ENCODE measurements around the gene CHMP3. TPM values are rescaled to one million over a fixed set of nuclear protein-coding genes. Genes with fewer than 3 reads are reported as not detected.

CHMP3 gene
- total RNA-seq, 2 donors from 2014 or later: 20.5 to 29.3 TPM

DNA sequence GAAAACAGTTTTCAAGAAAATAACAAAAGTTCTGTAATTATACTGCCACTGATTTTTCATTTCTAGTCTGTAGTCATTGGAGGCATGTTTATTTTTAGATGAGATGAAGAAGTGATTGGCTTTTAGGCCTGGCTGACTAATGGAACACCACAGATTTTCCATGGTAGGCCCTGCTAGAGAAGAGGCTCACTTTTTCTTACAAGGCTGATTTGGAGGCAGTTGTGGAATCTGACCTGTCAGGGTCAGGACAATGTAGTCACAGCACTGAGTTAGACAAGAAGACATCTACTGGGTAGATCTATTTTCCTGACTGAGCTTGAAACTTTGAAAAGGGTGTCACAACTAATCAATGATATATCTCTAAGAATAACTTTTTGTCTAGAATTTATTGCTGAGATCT lies 78.1 kb downstream of the CHMP3 start:
- Mint-ChIP-seq H3K4me1 (peaks cover 2% of the 10 kb centered on the region), H3K27ac (no peak overlapping the region), H3K4me3 (no peak overlapping the region), H3K9me3 (no peaks in the 10 kb centered on the region), H3K27me3 (ENCODE audit: insufficient read depth) (no peaks in the 10 kb centered on the region), H3K36me3 (ENCODE audit: low read depth) (peaks cover 82% of the 10 kb centered on the region)
- TF ChIP-seq, protein P1, sequence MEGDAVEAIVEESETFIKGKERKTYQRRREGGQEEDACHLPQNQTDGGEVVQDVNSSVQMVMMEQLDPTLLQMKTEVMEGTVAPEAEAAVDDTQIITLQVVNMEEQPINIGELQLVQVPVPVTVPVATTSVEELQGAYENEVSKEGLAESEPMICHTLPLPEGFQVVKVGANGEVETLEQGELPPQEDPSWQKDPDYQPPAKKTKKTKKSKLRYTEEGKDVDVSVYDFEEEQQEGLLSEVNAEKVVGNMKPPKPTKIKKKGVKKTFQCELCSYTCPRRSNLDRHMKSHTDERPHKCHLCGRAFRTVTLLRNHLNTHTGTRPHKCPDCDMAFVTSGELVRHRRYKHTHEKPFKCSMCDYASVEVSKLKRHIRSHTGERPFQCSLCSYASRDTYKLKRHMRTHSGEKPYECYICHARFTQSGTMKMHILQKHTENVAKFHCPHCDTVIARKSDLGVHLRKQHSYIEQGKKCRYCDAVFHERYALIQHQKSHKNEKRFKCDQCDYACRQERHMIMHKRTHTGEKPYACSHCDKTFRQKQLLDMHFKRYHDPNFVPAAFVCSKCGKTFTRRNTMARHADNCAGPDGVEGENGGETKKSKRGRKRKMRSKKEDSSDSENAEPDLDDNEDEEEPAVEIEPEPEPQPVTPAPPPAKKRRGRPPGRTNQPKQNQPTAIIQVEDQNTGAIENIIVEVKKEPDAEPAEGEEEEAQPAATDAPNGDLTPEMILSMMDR (conservative IDR thresholded peaks at IDR 0.05): no peak
- DNase-seq: no peak
- no peak overlapping the region for H3K4me3 ChIP-seq (ENCODE audit: low read length)
- H3K9ac ChIP-seq (ENCODE audit: extremely low read depth, low read length, poor library complexity, severe bottlenecking): no peak overlapping the region
- H3K27me3 ChIP-seq (ENCODE audit: control insufficient read depth, insufficient read depth, low read length, poor library complexity, severe bottlenecking): no peaks in the 10 kb centered on the region
- no peaks in the 10 kb centered on the region for H3K9me3 ChIP-seq (ENCODE audit: control insufficient read depth, low read length)
- H3K27ac ChIP-seq (ENCODE audit: low read depth, low read length): no peak overlapping the region
- H3K4me1 ChIP-seq (ENCODE audit: control insufficient read depth, insufficient read depth, low read length): no peaks in the 10 kb centered on the region
- peaks cover 100% of the 10 kb centered on the region for H3K36me3 ChIP-seq (ENCODE audit: control insufficient read depth, insufficient read depth, low read length)

DNA sequence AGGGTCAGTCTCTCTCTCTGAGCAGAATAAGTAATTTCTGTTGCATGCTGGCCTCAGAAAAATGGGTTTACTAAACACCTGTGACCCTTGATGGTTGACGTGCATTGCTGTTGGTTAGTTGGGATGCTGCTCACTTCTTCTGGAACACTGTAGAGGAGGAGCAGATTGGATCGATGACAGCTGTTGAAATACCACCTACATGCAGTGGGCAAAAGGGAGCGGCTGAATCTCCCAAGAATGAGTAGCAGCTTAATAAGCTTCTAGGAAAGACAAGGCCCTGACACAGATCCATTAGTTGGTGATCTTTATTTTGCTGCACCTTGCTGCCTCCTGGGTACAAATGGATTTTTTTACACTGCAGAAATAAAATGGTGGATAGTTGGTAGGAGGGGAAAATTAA lies 78.9 kb downstream of the CHMP3 start:
- Mint-ChIP-seq H3K27me3 (ENCODE audit: insufficient read depth) (no peaks in the 10 kb centered on the region), H3K36me3 (ENCODE audit: low read depth) (peaks cover 77% of the 10 kb centered on the region), H3K27ac (no peak overlapping the region), H3K4me1 (peaks cover 2% of the 10 kb centered on the region), H3K4me3 (no peak overlapping the region), H3K9me3 (no peaks in the 10 kb centered on the region)
- Histone ChIP-seq H3K36me3 (ENCODE audit: control insufficient read depth, insufficient read depth, low read length) (peaks cover 99% of the 10 kb centered on the region), H3K9ac (ENCODE audit: extremely low read depth, low read length, poor library complexity, severe bottlenecking) (no peak overlapping the region), H3K27me3 (ENCODE audit: control insufficient read depth, insufficient read depth, low read length, poor library complexity, severe bottlenecking) (no peaks in the 10 kb centered on the region), H3K4me3 (ENCODE audit: low read length) (no peak overlapping the region), H3K4me1 (ENCODE audit: control insufficient read depth, insufficient read depth, low read length) (no peaks in the 10 kb centered on the region), H3K27ac (ENCODE audit: low read depth, low read length) (no peak overlapping the region), H3K9me3 (ENCODE audit: control insufficient read depth, low read length) (no peaks in the 10 kb centered on the region)
- TF ChIP-seq, protein P1 (conservative IDR thresholded peaks at IDR 0.05): no peak
- 93 to 96% methylated on average over 3 of the region's 3 CpGs for WGBS, 2 experiments (ENCODE audit: insufficient coverage in 1 of 2, insufficient read length in 1 of 2)
- no peak for DNase-seq

DNA sequence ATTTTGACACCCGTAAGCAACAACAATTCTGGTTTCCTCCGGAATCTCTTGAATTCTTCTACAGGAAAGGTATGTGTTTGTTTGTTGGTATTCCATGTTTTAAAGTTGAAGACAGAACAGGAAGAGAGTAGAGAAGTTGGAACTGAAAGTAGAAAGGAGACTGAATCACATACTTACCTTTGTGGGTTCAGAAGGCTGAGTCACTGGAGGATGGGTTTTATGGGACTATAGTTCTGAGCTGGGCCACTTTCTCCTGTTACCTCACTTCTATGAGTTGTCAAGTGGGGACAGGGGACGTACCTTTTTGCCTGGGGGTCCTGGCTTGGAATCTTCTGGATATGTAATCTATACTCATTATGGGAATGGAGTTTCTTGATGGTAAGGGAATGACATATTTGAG lies 81.2 kb downstream of the CHMP3 start:
- Mint-ChIP-seq H3K27ac (no peak overlapping the region), H3K27me3 (ENCODE audit: insufficient read depth) (no peaks in the 10 kb centered on the region), H3K36me3 (ENCODE audit: low read depth) (peaks cover 76% of the 10 kb centered on the region), H3K4me1 (peaks cover 2% of the 10 kb centered on the region), H3K9me3 (no peaks in the 10 kb centered on the region), H3K4me3 (no peak overlapping the region)
- Histone ChIP-seq H3K9me3 (ENCODE audit: control insufficient read depth, low read length) (no peaks in the 10 kb centered on the region), H3K4me1 (ENCODE audit: control insufficient read depth, insufficient read depth, low read length) (no peaks in the 10 kb centered on the region), H3K9ac (ENCODE audit: extremely low read depth, low read length, poor library complexity, severe bottlenecking) (no peak overlapping the region), H3K27ac (ENCODE audit: low read depth, low read length) (no peak overlapping the region), H3K27me3 (ENCODE audit: control insufficient read depth, insufficient read depth, low read length, poor library complexity, severe bottlenecking) (no peaks in the 10 kb centered on the region), H3K36me3 (ENCODE audit: control insufficient read depth, insufficient read depth, low read length) (peaks cover 97% of the 10 kb centered on the region), H3K4me3 (ENCODE audit: low read length) (no peak overlapping the region)
- TF ChIP-seq, protein P1 (conservative IDR thresholded peaks at IDR 0.05): no peak
- 95% methylated on average over 3 of the region's 3 CpGs; no CpG with 5 or more reads in 1 of the 2 experiments for WGBS, 2 experiments (ENCODE audit: insufficient coverage in 1 of 2, insufficient read length in 1 of 2)
- DNase-seq: no peak

Data from endodermal cell (in vitro differentiated cells).